MM.1S (cell line): Measurements from ENCODE around the gene ALPK3.

ENCODE experiments used
- DNase-seq: peaks from one replicate; pipeline ENCODE4 v3.0.0-alpha.2; 2015
- H2AFZ ChIP-seq: fragments of 300-600 bp; sonication (generic); 2 replicates; pipeline ENCODE4 v1.6.0; 2016; ENCODE audit warnings: antibody characterized with exemption, low read length
- H3F3A ChIP-seq: fragments of 300-600 bp; sonication (generic); 2 replicates; pipeline ENCODE4 v1.6.1; 2016; ENCODE audit warnings: mild to moderate bottlenecking, antibody characterized with exemption, low read length, moderate library complexity, mixed read lengths; ENCODE audit not compliant: insufficient read depth
- H3K27ac ChIP-seq: fragments of 300-600 bp; sonication (generic); 2 replicates; pipeline ENCODE4 v1.5.1; 2016; ENCODE audit warnings: mild to moderate bottlenecking, low read length
- H3K27me3 ChIP-seq: fragments of 300-600 bp; sonication (generic); replicated peaks from 2 replicates; pipeline ENCODE4 v1.6.0; 2016; ENCODE audit warnings: low read length; ENCODE audit not compliant: insufficient read depth
- H3K36me3 ChIP-seq: fragments of 300-600 bp; sonication (generic); replicated peaks from 2 replicates; pipeline ENCODE4 v1.6.1; 2016; ENCODE audit warnings: mild to moderate bottlenecking, low read length, mixed read lengths; ENCODE audit not compliant: insufficient read depth
- H3K4me1 ChIP-seq: fragments of 300-600 bp; sonication (generic); 2 replicates; pipeline ENCODE4 v1.6.1; 2016; ENCODE audit warnings: low read length, mixed read lengths
- H3K4me2 ChIP-seq: fragments of 300-600 bp; sonication (generic); 2 replicates; pipeline ENCODE4 v1.6.0; 2016; ENCODE audit warnings: low read depth, low read length
- H3K4me3 ChIP-seq: fragments of 300-600 bp; sonication (generic); 2 replicates; pipeline ENCODE4 v1.5.1; 2016; ENCODE audit warnings: low read length, mixed read lengths
- H3K79me2 ChIP-seq: fragments of 300-600 bp; sonication (generic); 2 replicates; pipeline ENCODE4 v1.6.1; 2016; ENCODE audit warnings: mixed run types, low read length, mixed read lengths
- H3K9ac ChIP-seq: fragments of 300-600 bp; sonication (generic); 2 replicates; pipeline ENCODE4 v1.6.1; 2016; ENCODE audit warnings: low read length, mixed read lengths
- H3K9me2 ChIP-seq: fragments of 300-600 bp; sonication (generic); replicated peaks from 2 replicates; pipeline ENCODE4 v1.6.1; 2016; ENCODE audit warnings: mild to moderate bottlenecking, low read length, mixed read lengths; ENCODE audit not compliant: insufficient read depth
- H3K9me3 ChIP-seq: fragments of 300-600 bp; sonication (generic); replicated peaks from 2 replicates; pipeline ENCODE4 v1.6.1; 2016; ENCODE audit warnings: mild to moderate bottlenecking, low read length, mixed read lengths; ENCODE audit not compliant: insufficient read depth
- H4K20me1 ChIP-seq: fragments of 300-600 bp; sonication (generic); 2 replicates; pipeline ENCODE4 v1.6.1; 2016; ENCODE audit warnings: mild to moderate bottlenecking, low read length, moderate library complexity, mixed read lengths; ENCODE audit not compliant: insufficient read depth
- CTCF ChIP-seq: fragments of 300-600 bp; sonication (generic); IDR thresholded peaks from 2 replicates; pipeline ENCODE4 v1.5.1; 2016; ENCODE audit warnings: antibody characterized with exemption, low read length, mixed read lengths
- EZH2 ChIP-seq: fragments of 300-600 bp; sonication (generic); optimal IDR thresholded peaks from 2 replicates; pipeline ENCODE3; 2017; ENCODE audit warnings: low read depth, mild to moderate bottlenecking, antibody characterized with exemption, low read length, mixed read lengths
- EZH2phosphoT487 ChIP-seq: fragments of 300-600 bp; sonication (generic); IDR thresholded peaks from 2 replicates; pipeline ENCODE4 v1.6.1; 2018; ENCODE audit warnings: antibody characterized with exemption, low read length

The ALPK3 gene

GRCh38 chr15:84832448-84833040, 15.4 kb downstream of the ALPK3 start:
- H2AFZ ChIP-seq = no peak overlapping the region
- H3K4me2 ChIP-seq = no peak overlapping the region
- H3K27ac ChIP-seq = no peak overlapping the region
- H3K4me1 ChIP-seq = no peaks in the 10 kb centered on the region
- no peaks in the 10 kb centered on the region for H3K79me2 ChIP-seq
- no peak overlapping the region for H3K9ac ChIP-seq
- no peaks in the 10 kb centered on the region for H3F3A ChIP-seq
- H3K9me2 ChIP-seq = no peaks in the 10 kb centered on the region
- no peaks in the 10 kb centered on the region for H3K27me3 ChIP-seq
- no peak for DNase-seq
- no peak overlapping the region for H3K4me3 ChIP-seq
- TF ChIP-seq CTCF (no peak), EZH2 (no peak), EZH2phosphoT487 (no peak)
- no peaks in the 10 kb centered on the region for H3K9me3 ChIP-seq
- no peaks in the 10 kb centered on the region for H3K36me3 ChIP-seq
- H4K20me1 ChIP-seq = no peaks in the 10 kb centered on the region

- no peak overlapping the region for H3K27ac ChIP-seq
- DNase-seq = no peak
These were observed 16.5 kb downstream of the ALPK3 start for GRCh38 chr15:84833447-84834228.

DNA sequence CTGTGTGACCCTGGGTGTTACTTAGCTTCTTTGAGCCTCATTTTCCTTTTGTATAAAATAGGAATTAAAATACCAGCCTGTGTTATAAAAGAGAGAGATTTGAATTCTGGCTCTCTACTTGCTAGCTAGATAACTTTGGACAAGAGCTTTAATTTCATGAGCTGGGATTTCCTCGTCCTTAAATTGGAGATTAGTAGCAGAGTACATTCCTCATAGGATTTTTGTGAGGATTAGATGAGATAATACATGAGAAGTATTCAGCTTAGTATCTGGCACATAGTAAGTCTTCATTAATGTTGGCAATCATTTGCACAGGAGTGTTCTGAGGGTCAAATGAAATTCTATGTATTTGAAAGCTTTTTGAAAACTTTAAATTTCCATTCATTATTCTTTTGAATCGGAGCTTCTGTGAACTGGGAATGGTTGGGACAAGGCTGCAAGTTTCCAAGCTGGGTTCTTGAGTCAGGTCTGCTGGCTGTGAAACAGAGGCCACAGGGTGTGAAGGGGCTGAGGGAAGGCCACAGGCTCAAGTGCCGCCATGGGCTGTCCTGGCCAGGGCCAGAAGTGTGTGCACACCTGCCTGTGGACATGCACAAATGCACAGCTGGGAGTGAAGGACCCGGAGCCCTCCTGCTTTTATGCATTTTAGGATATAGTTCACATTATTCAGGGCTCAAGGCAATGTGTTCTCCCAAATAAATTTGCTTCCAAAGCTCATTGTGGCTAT, 17.2 kb downstream of the ALPK3 start:
- Histone ChIP-seq H4K20me1 (no peaks in the 10 kb centered on the region), H3K9me2 (no peaks in the 10 kb centered on the region), H2AFZ (no peak overlapping the region), H3K27me3 (no peaks in the 10 kb centered on the region), H3F3A (no peaks in the 10 kb centered on the region), H3K4me1 (no peaks in the 10 kb centered on the region), H3K9ac (no peak overlapping the region), H3K4me3 (no peak overlapping the region), H3K4me2 (no peak overlapping the region), H3K27ac (no peak overlapping the region), H3K79me2 (no peaks in the 10 kb centered on the region), H3K36me3 (no peaks in the 10 kb centered on the region), H3K9me3 (no peaks in the 10 kb centered on the region)
- TF ChIP-seq EZH2phosphoT487 (no peak), CTCF (no peak), EZH2 (no peak)
- DNase-seq = no peak

More at GRCh38 chr15:84833447-84834228, 16.5 kb downstream of the ALPK3 start:
- H3K9me3 ChIP-seq = no peaks in the 10 kb centered on the region
- no peaks in the 10 kb centered on the region for H3K27me3 ChIP-seq
- H3K4me2 ChIP-seq = no peak overlapping the region
- no peak overlapping the region for H3K4me3 ChIP-seq
- H3K4me1 ChIP-seq = no peaks in the 10 kb centered on the region
- H3K9ac ChIP-seq = no peak overlapping the region
- H4K20me1 ChIP-seq = no peaks in the 10 kb centered on the region
- H3K79me2 ChIP-seq = no peaks in the 10 kb centered on the region
- TF ChIP-seq EZH2 (no peak), CTCF (no peak), EZH2phosphoT487 (no peak)
- H3K36me3 ChIP-seq = no peaks in the 10 kb centered on the region
- no peaks in the 10 kb centered on the region for H3K9me2 ChIP-seq
- no peak overlapping the region for H2AFZ ChIP-seq
- H3F3A ChIP-seq = no peaks in the 10 kb centered on the region
